Suprapubic skin (tissue), 4 donors: ENCODE measurements around the gene GPX3.

ENCODE experiments used
- CTCF ChIP-seq, 2 donors: fragments of 200-600 bp in 1 of 2; fragments of 450-650 bp in 1 of 2; sonication (generic) in 1 of 2; IDR thresholded peaks; one replicate each; pipeline ENCODE4 v1.5.1; 2016 to 2019; ENCODE audit warnings: antibody characterized with exemption in 2 of 2, mild to moderate bottlenecking in 1 of 2, moderate library complexity in 1 of 2
- EP300 ChIP-seq: sonication (generic); formaldehyde crosslinking; IDR thresholded peaks from one replicate; pipeline ENCODE4 v1.6.1; 2017; ENCODE audit warnings: antibody characterized with exemption
- POLR2A ChIP-seq, 2 donors: fragments of 450-650 bp; IDR thresholded peaks; one replicate each; pipeline ENCODE4 v1.6.1; 2017; ENCODE audit warnings: antibody characterized with exemption in 2 of 2, mild to moderate bottlenecking in 2 of 2, moderate library complexity in 2 of 2
- POLR2AphosphoS5 ChIP-seq, 3 donors: sonication (generic); formaldehyde crosslinking; IDR thresholded peaks; one replicate each; pipeline ENCODE4 v1.6.1; 2017; ENCODE audit warnings: antibody characterized with exemption in 3 of 3

DNA sequence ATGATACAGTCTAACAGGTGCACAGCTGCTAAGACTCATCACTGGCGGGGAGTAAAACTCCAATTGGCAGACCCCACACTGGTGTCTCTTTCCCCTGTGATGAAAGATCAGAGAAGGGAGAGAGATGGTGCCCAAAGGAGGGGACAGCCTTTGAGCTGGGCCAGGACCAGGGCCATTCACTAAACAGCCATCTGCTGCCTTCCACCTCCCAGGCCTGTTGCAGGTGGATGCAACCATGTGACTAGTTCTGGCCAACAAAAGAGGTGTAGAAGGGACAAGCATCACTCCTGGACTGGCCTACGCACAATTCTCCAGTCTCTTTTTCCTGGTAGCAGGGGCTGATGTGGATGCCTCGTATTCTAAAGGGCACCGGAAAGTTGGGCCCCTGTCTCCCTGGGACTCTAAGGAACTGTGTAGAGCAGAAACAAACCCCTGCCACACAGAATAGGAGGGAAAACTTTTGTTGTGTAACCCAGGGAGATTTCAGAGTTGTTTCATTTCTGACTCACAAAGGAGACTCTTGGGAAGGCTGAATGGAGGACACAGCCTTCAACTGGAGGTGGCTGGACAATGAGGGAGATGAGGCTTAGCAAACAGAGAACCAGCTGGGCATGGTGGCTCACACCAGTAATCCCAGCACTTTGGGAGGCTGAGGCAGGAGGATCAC lies 33.5 kb downstream of the GPX3 start:
- TF ChIP-seq CTCF (IDR thresholded peaks at IDR 0.05) (no peak), POLR2A (IDR thresholded peaks at IDR 0.05) (no peak), POLR2AphosphoS5 (IDR thresholded peaks at IDR 0.05) (no peak), EP300 (no peak)
